Endodermal cell (in vitro differentiated cells): Measurements from ENCODE around the gene G6PC1. TPM values are rescaled to one million over a fixed set of nuclear protein-coding genes. Genes with fewer than 3 reads are reported as not detected.

Experiments used
- DNase-seq: peaks from one replicate; pipeline ENCODE4 v3.0.0-alpha.2; 2017
- H3K27ac ChIP-seq: 2 replicates; pipeline ENCODE4 v1.5.1; 2013; ENCODE audit warnings: mild to moderate bottlenecking, low read depth, low read length, moderate library complexity
- H3K27me3 ChIP-seq: 2 replicates; pipeline ENCODE4 v1.6.1; 2013; ENCODE audit warnings: mild to moderate bottlenecking, low read length, moderate library complexity; ENCODE audit not compliant: insufficient read depth, control insufficient read depth, poor library complexity, severe bottlenecking
- H3K36me3 ChIP-seq: 2 replicates; pipeline ENCODE4 v1.7.0; 2013; ENCODE audit warnings: mild to moderate bottlenecking, low read length, moderate library complexity; ENCODE audit not compliant: control insufficient read depth, insufficient read depth
- H3K4me1 ChIP-seq: one replicate; pipeline ENCODE4 v1.7.0; 2013; ENCODE audit warnings: low read length; ENCODE audit not compliant: control insufficient read depth, insufficient read depth
- H3K4me3 ChIP-seq: 2 replicates; pipeline ENCODE4 v1.5.1; 2013; ENCODE audit warnings: mild to moderate bottlenecking, low read length, moderate library complexity
- H3K9ac ChIP-seq: 2 replicates; pipeline ENCODE4 v1.6.1; 2013; ENCODE audit warnings: mild to moderate bottlenecking, low read length, moderate library complexity; ENCODE audit not compliant: poor library complexity, severe bottlenecking; ENCODE audit errors: extremely low read depth
- H3K9me3 ChIP-seq: 2 replicates; pipeline ENCODE4 v1.6.1; 2013; ENCODE audit warnings: mild to moderate bottlenecking, low read length, moderate library complexity; ENCODE audit not compliant: control insufficient read depth
- H3K27ac Mint-ChIP-seq: 2 replicates; pipeline ENCODE4 v1.8.0; 2020; ENCODE audit warnings: mixed read lengths
- H3K27me3 Mint-ChIP-seq: 2 replicates; pipeline ENCODE4 v1.8.0; 2021; ENCODE audit warnings: mild to moderate bottlenecking, mixed read lengths; ENCODE audit not compliant: insufficient read depth
- H3K36me3 Mint-ChIP-seq: 2 replicates; pipeline ENCODE4 v1.8.0; 2020; ENCODE audit warnings: low read depth, mixed read lengths
- H3K4me1 Mint-ChIP-seq: 2 replicates; pipeline ENCODE4 v1.8.0; 2020; ENCODE audit warnings: mixed read lengths
- H3K4me3 Mint-ChIP-seq: 2 replicates; pipeline ENCODE4 v1.8.0; 2020; ENCODE audit warnings: mild to moderate bottlenecking, moderate library complexity, mixed read lengths
- H3K9me3 Mint-ChIP-seq: 2 replicates; pipeline ENCODE4 v1.8.0; 2020; ENCODE audit warnings: mild to moderate bottlenecking, mixed read lengths
- CTCF ChIP-seq: fragments of 200-600 bp; sonication (generic); conservative IDR thresholded peaks from 2 replicates; pipeline ENCODE4 v1.5.0; 2021; ENCODE audit warnings: antibody characterized with exemption, mild to moderate bottlenecking
- WGBS, 2 experiments: methylation state at CpG; one replicate each; pipeline versions ENCODE4 v1.1.5 to v1.1.7; 2013; ENCODE audit warnings: missing lambda C conversion rate in 2 of 2, mixed read lengths in 1 of 2; ENCODE audit not compliant: insufficient coverage in 1 of 2, insufficient read length in 1 of 2; 5-methylcytosine and 5-hydroxymethylcytosine counted together
- total RNA-seq, 2 donors: library from RNA; stranded (reverse); fragmentation: NEBNext Ultra II Directional in 1 of 2; extraction: Animal tissue kit (Norgen Biotek cat#: 25700) in 1 of 2; gene quantifications; 2 replicates in 1 of 2; 3 replicates in 1 of 2; pipeline ENCODE4 v1.2.1, GENCODE V29; 2021

Gene G6PC1
- total RNA-seq, 2 donors from 2014 or later, result not detected

DNA sequence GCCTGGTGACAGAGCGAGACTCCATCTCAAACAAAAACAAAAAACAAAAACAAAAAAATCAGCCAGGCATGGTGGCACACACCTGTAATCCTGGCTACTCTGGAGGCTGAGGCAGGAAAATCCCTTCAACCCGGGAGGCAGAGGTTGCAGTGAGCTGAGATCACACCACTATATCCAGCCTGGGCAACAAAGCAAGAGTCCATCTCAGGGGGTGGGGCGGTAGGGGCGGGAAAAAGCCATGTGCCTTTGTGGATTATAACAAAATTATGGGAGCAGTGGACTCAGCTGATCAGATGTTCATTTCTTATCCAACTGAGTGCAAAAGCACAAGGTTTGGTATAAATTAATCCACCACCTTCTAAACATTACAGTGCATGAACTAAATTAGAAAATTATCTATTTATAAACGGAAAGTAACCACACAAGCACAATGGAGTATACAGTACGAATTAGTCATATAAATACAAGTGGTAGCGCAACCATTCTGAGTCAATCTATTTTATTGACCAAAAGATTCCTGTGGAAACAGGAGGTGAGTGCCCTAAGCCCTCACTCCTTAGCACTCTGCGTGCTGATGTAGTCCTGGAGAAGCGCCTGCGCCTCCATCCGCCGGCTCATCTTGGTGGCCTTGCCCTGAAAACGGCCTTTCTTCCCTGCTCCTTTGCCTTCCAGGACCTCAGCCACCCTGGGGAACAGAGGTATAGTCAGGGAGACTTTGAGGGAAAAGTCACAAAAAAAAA, 49.6 kb downstream of the G6PC1 start:
- Histone ChIP-seq H3K9me3 (no peaks in the 10 kb centered on the region), H3K4me1 (no peaks in the 10 kb centered on the region), H3K36me3 (peaks cover 59% of the 10 kb centered on the region), H3K27me3 (no peaks in the 10 kb centered on the region), H3K27ac (no peak overlapping the region), H3K4me3 (no peak overlapping the region), H3K9ac (no peak overlapping the region)
- TF ChIP-seq CTCF, result no peak
- Mint-ChIP-seq H3K27me3 (no peaks in the 10 kb centered on the region), H3K4me3 (no peak overlapping the region), H3K27ac (no peak overlapping the region), H3K9me3 (no peaks in the 10 kb centered on the region), H3K4me1 (no peaks in the 10 kb centered on the region), H3K36me3 (peaks cover 47% of the 10 kb centered on the region)
- DNase-seq, result no peak
- WGBS, 2 experiments, result 94 to 96% methylated on average over 5 to 13 of the region's 13 CpGs

Other genes with a start within 250 kb of the G6PC1 start
- gene TUBG2, start 241.5 kb upstream of the G6PC1 start, total RNA-seq, result 10 to 100 TPM; 32.4 to 38.0 TPM
- gene PLEKHH3, start 223.8 kb upstream of the G6PC1 start, total RNA-seq, result 10 to 100 TPM; 13.7 to 24.3 TPM
- 1 to 10 TPM in 1 of 2 donors, under 1 TPM in 1; 0.70 to 1.7 TPM for gene CCR10, start 219.0 kb upstream of the G6PC1 start, total RNA-seq
- 10 to 100 TPM in 1 of 2 donors, 1 to 10 TPM in 1; 9.9 to 18.9 TPM for gene CNTNAP1, start 218.3 kb upstream of the G6PC1 start, total RNA-seq
- gene EZH1, start 155.8 kb upstream of the G6PC1 start, total RNA-seq, result 10 to 100 TPM; 26.0 to 27.2 TPM
- gene RAMP2, start 139.6 kb upstream of the G6PC1 start, total RNA-seq, result 1 to 10 TPM; 4.9 to 5.1 TPM
- 100 to 1,000 TPM; 114 to 126 TPM for gene VPS25, start 127.3 kb upstream of the G6PC1 start, total RNA-seq
- gene WNK4, start 120.2 kb upstream of the G6PC1 start, total RNA-seq, result 1 to 10 TPM; 2.1 to 3.3 TPM
- 10 to 100 TPM; 64.6 to 67.8 TPM for gene COA3, start 102.1 kb upstream of the G6PC1 start, total RNA-seq
- not detected for gene CNTD1, start 101.9 kb upstream of the G6PC1 start, total RNA-seq
- 10 to 100 TPM; 59.9 to 60.6 TPM for gene BECN1, start 76.5 kb upstream of the G6PC1 start, total RNA-seq
- 100 to 1,000 TPM; 153 to 178 TPM for gene PSME3, start 67.4 kb upstream of the G6PC1 start, total RNA-seq
- 1 to 10 TPM; 3.7 to 3.8 TPM for gene AOC2, start 56.2 kb upstream of the G6PC1 start, total RNA-seq
- 1 to 10 TPM; 1.3 to 1.9 TPM for gene AOC3, start 49.6 kb upstream of the G6PC1 start, total RNA-seq
- gene AARSD1, start 63.7 kb downstream of the G6PC1 start, total RNA-seq, result 10 to 100 TPM; 48.7 to 50.9 TPM
- 1 to 10 TPM; 4.6 to 7.9 TPM for gene PTGES3L, start 79.3 kb downstream of the G6PC1 start, total RNA-seq
- gene RUNDC1, start 79.8 kb downstream of the G6PC1 start, total RNA-seq, result 10 to 100 TPM; 17.7 to 18.5 TPM
- gene RPL27, start 97.6 kb downstream of the G6PC1 start, total RNA-seq, result 1,000 to 10,000 TPM; 1,077 to 1,196 TPM
- gene IFI35, start 106.0 kb downstream of the G6PC1 start, total RNA-seq, result 1 to 10 TPM; 3.0 to 5.1 TPM
- gene VAT1, start 121.6 kb downstream of the G6PC1 start, total RNA-seq, result 100 to 1,000 TPM; 306 to 402 TPM
- 10 to 100 TPM; 36.1 to 55.5 TPM for gene RND2, start 124.4 kb downstream of the G6PC1 start, total RNA-seq
- 10 to 100 TPM; 45.4 to 59.0 TPM for gene BRCA1, start 224.6 kb downstream of the G6PC1 start, total RNA-seq